ENCODE data around the gene BCAS1. TPM values are rescaled to one million over a fixed set of nuclear protein-coding genes. Genes with fewer than 3 reads are reported as not detected.

BCAS1 gene
- total RNA-seq, 4 donors from 2014 or later: 0.29 to 0.83 TPM; not detected in 2

GRCh38 chr20:53926428-53927028 lies 143.9 kb downstream of the BCAS1 start:
- H3K27me3 ChIP-seq: no peaks in the 10 kb centered on the region
- no peaks in the 10 kb centered on the region for H3K36me3 ChIP-seq
- no peak for DNase-seq
- no peaks in the 10 kb centered on the region for H3K9me3 ChIP-seq
- intact Hi-C loops (cut with DNase I; ENCODE audit: low total_unique reads): no loop called here
- peaks cover 0 to 11% of the 10 kb centered on the region in 2 donors for H3K4me1 ChIP-seq
- H3K27ac ChIP-seq: no peak overlapping the region
- no peak for TF ChIP-seq CTCF (IDR thresholded peaks at IDR 0.05)
- no peak for TF ChIP-seq POLR2A (IDR thresholded peaks at IDR 0.05)
- no peak overlapping the region for H3K4me3 ChIP-seq

- Histone ChIP-seq H3K4me1 (peaks cover 0 to 11% of the 10 kb centered on the region in 2 donors), H3K4me3 (no peak overlapping the region), H3K27me3 (no peaks in the 10 kb centered on the region), H3K36me3 (no peaks in the 10 kb centered on the region), H3K9me3 (no peaks in the 10 kb centered on the region), H3K27ac (no peak overlapping the region)
- DNase-seq: no peak
- TF ChIP-seq POLR2A (IDR thresholded peaks at IDR 0.05): no peak
- no peak for TF ChIP-seq CTCF (IDR thresholded peaks at IDR 0.05)
- intact Hi-C loops (cut with DNase I; ENCODE audit: low total_unique reads): no loop called here
These were observed 144.6 kb downstream of the BCAS1 start for GRCh38 chr20:53925651-53926401.

GRCh38 chr20:53923566-53924369 lies 146.6 kb downstream of the BCAS1 start:
- H3K9me3 ChIP-seq: no peaks in the 10 kb centered on the region
- intact Hi-C loops (cut with DNase I; ENCODE audit: low total_unique reads): loop anchor here (5.0 kb wide), 1 partner anchor 341 kb away; no protein-coding TSS in a partner anchor
- TF ChIP-seq POLR2A (IDR thresholded peaks at IDR 0.05): no peak
- no peak for TF ChIP-seq CTCF (IDR thresholded peaks at IDR 0.05)
- DNase-seq: no peak
- peak overlapping the region; percentile 42 to 65 for H3K27ac ChIP-seq
- no peak overlapping the region for H3K4me3 ChIP-seq
- H3K36me3 ChIP-seq: no peaks in the 10 kb centered on the region
- H3K27me3 ChIP-seq: no peaks in the 10 kb centered on the region
- peaks cover 0 to 11% of the 10 kb centered on the region in 2 donors for H3K4me1 ChIP-seq

- Histone ChIP-seq H3K27ac (peak overlapping the region; percentile 42 to 65), H3K27me3 (no peaks in the 10 kb centered on the region), H3K4me3 (no peak overlapping the region), H3K9me3 (no peaks in the 10 kb centered on the region), H3K36me3 (no peaks in the 10 kb centered on the region), H3K4me1 (peaks cover 0 to 11% of the 10 kb centered on the region in 2 donors)
- DNase-seq: no peak
- intact Hi-C loops (cut with DNase I; ENCODE audit: low total_unique reads): loop anchor here (5.0 kb wide), 1 partner anchor 341 kb away; no protein-coding TSS in a partner anchor
- TF ChIP-seq CTCF (IDR thresholded peaks at IDR 0.05) (no peak), POLR2A (IDR thresholded peaks at IDR 0.05) (no peak)
These were observed 147.5 kb downstream of the BCAS1 start for GRCh38 chr20:53922901-53923314.
